AG04449 (cell line): ENCODE measurements around the gene BCAT1.
"Not testable (repeated sequence)": the region's sequence is repeated elsewhere in the genome, so short reads cannot be mapped to it uniquely, and the experiment has no call there.

Experiments
- CTCF ChIA-PET: fragments of 350-600 bp; formaldehyde crosslinking; extraction: SDS; loops from one replicate; lab custom pipeline; 2021; ENCODE audit warnings: antibody characterized with exemption; lab: Yijun Ruan, JAX
- POLR2A ChIA-PET: fragments of 400-600, 350-600 bp; formaldehyde crosslinking; extraction: SDS; loops from one replicate; lab custom pipeline; 2020; ENCODE audit warnings: antibody characterized with exemption, inconsistent platforms; lab: Yijun Ruan, JAX
- DNase-seq: peaks from one replicate; pipeline ENCODE4 v3.0.0-alpha.2; 2010; ENCODE audit warnings: low read depth, low spot score
- H3K4me3 ChIP-seq: 2 replicates; pipeline ENCODE4 v1.5.1; 2011; ENCODE audit warnings: low read depth, mild to moderate bottlenecking, control low read depth, low read length
- CTCF ChIP-seq: IDR thresholded peaks from one replicate; pipeline ENCODE4 v1.5.1; 2011; ENCODE audit warnings: mild to moderate bottlenecking, moderate library complexity, low read length, control low read depth, inconsistent platforms; ENCODE audit not compliant: insufficient read depth; ENCODE audit errors: missing control alignments

BCAT1 gene

GRCh38 chr12:24821691-24822090, 127.2 kb downstream of the BCAT1 start:
- no peak for TF ChIP-seq CTCF
- ChIA-PET POLR2A (no interaction called here), CTCF (interaction anchor here (1.0 kb wide), 1 partner anchor 11 kb away, joined by 3 read pairs; no protein-coding TSS in a partner anchor)
- H3K4me3 ChIP-seq = no peak overlapping the region
- DNase-seq = no peak

- CTCF ChIA-PET = interaction anchor here (0.8 kb wide), 1 partner anchor 11 kb away, joined by 3 read pairs; no protein-coding TSS in a partner anchor
- DNase-seq = no peak
These were observed 128.0 kb downstream of the BCAT1 start for GRCh38 chr12:24820872-24821271.

GRCh38 chr12:24818351-24818750, 130.6 kb downstream of the BCAT1 start:
- ChIA-PET POLR2A (no interaction called here), CTCF (no interaction called here)
- DNase-seq = no peak
- TF ChIP-seq CTCF = no peak
- no peak overlapping the region for H3K4me3 ChIP-seq

More at GRCh38 chr12:24820872-24821271, 128.0 kb downstream of the BCAT1 start:
- no peak for TF ChIP-seq CTCF
- no peak overlapping the region for H3K4me3 ChIP-seq
- POLR2A ChIA-PET = interaction anchor here (0.8 kb wide), 1 partner anchor 126 kb away, joined by 3 read pairs; no protein-coding TSS in a partner anchor

GRCh38 chr12:24815114-24815423, 133.8 kb downstream of the BCAT1 start:
- ChIA-PET POLR2A (no interaction called here), CTCF (interaction anchor here (0.6 kb wide), 1 partner anchor 12 kb away, joined by 3 read pairs; no protein-coding TSS in a partner anchor)
- H3K4me3 ChIP-seq = no peak overlapping the region
- DNase-seq = no peak
- TF ChIP-seq CTCF = no peak

- DNase-seq = no peak
- CTCF ChIA-PET = interaction anchor here (0.6 kb wide), 1 partner anchor 12 kb away, joined by 3 read pairs; no protein-coding TSS in a partner anchor
- POLR2A ChIA-PET = no interaction called here
- no peak overlapping the region for H3K4me3 ChIP-seq
- TF ChIP-seq CTCF = no peak
These were observed 134.4 kb downstream of the BCAT1 start for GRCh38 chr12:24814379-24815113.

GRCh38 chr12:24810378-24810777, 138.5 kb downstream of the BCAT1 start:
- POLR2A ChIA-PET = no interaction called here
- H3K4me3 ChIP-seq = no peak overlapping the region
- CTCF ChIA-PET = interaction anchor here (1.1 kb wide), 1 partner anchor 11 kb away, joined by 3 read pairs; no protein-coding TSS in a partner anchor
- TF ChIP-seq CTCF = no peak
- DNase-seq = no peak

GRCh38 chr12:24809306-24809705, 139.6 kb downstream of the BCAT1 start:
- CTCF ChIA-PET, DNase-seq, H3K4me3 ChIP-seq, POLR2A ChIA-PET: not testable (repeated sequence)
